Endothelial cell of umbilical vein (primary cell): ENCODE data around the gene KAT2A.

Source experiments
- EZH2 ChIP-seq: IDR thresholded peaks from 2 replicates; pipeline ENCODE4 v1.6.1; 2012; ENCODE audit warnings: borderline replicate concordance, low read depth, mild to moderate bottlenecking, moderate library complexity, low read length, inconsistent platforms; ENCODE audit not compliant: severe bottlenecking
- FOS ChIP-seq: IDR thresholded peaks from 2 replicates; pipeline ENCODE4 v1.6.1; 2011; ENCODE audit warnings: mild to moderate bottlenecking, low read length, moderate library complexity, borderline replicate concordance; ENCODE audit not compliant: insufficient read depth
- GATA2 ChIP-seq: IDR thresholded peaks from 2 replicates; pipeline ENCODE4 v1.7.0; 2011; ENCODE audit warnings: low read depth, mild to moderate bottlenecking, moderate library complexity, mixed read lengths, low read length; ENCODE audit not compliant: insufficient read length, insufficient read depth
- JUN ChIP-seq: IDR thresholded peaks from 2 replicates; pipeline ENCODE4 v1.6.1; 2011; ENCODE audit warnings: borderline replicate concordance, low read depth; ENCODE audit not compliant: insufficient read length, insufficient read depth
- MYC ChIP-seq: IDR thresholded peaks from one replicate; pipeline ENCODE4 v1.6.1; 2011; ENCODE audit warnings: mild to moderate bottlenecking, low read depth, low read length
- POLR2A ChIP-seq: IDR thresholded peaks from 2 replicates; pipeline ENCODE4 v1.6.1; 2012; ENCODE audit warnings: low read depth, mild to moderate bottlenecking, control low read depth, low read length
- POLR2AphosphoS5 ChIP-seq: IDR thresholded peaks from 2 replicates; pipeline ENCODE4 v1.6.1; 2012; ENCODE audit warnings: low read depth, mild to moderate bottlenecking, control low read depth, low read length, moderate library complexity; ENCODE audit not compliant: insufficient read depth
- TF ChIP-seq, protein P1 (sequence below), 2 donors: IDR thresholded peaks; 1 replicate in 1 of 2; 2 replicates in 1 of 2; pipeline ENCODE4 v1.5.1; 2011; ENCODE audit warnings: low read length in 2 of 2, mild to moderate bottlenecking in 2 of 2, moderate library complexity in 2 of 2, control low read depth in 1 of 2, inconsistent platforms in 1 of 2, low read depth in 1 of 2; ENCODE audit not compliant: insufficient read depth in 1 of 2; ENCODE audit errors: extremely low read depth in 1 of 2
- TF ChIP-seq, protein P2 (sequence below): IDR thresholded peaks from 2 replicates; pipeline ENCODE4 v1.6.1; 2011; ENCODE audit not compliant: insufficient read depth, insufficient read length

DNA sequence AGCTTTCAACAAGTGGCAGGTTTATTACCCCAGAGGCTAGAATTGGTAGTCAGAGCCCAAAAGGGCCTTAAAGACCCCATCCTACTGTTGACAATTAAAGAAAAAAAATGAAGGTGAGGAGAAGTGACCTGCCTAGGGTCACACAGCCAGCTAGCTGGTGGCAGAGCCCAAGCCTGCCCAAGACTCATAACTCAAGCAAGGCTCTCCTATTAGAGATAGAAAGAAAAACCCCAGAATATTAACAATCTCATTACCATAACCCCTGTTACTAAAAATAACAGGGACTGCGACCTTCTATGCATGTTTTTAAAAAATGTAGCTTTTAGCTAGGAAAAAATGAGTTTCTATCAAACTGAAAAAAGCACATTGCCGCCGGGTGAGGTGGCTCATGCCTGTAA lies 15.5 kb upstream of the KAT2A start:
- TF ChIP-seq, protein P1, sequence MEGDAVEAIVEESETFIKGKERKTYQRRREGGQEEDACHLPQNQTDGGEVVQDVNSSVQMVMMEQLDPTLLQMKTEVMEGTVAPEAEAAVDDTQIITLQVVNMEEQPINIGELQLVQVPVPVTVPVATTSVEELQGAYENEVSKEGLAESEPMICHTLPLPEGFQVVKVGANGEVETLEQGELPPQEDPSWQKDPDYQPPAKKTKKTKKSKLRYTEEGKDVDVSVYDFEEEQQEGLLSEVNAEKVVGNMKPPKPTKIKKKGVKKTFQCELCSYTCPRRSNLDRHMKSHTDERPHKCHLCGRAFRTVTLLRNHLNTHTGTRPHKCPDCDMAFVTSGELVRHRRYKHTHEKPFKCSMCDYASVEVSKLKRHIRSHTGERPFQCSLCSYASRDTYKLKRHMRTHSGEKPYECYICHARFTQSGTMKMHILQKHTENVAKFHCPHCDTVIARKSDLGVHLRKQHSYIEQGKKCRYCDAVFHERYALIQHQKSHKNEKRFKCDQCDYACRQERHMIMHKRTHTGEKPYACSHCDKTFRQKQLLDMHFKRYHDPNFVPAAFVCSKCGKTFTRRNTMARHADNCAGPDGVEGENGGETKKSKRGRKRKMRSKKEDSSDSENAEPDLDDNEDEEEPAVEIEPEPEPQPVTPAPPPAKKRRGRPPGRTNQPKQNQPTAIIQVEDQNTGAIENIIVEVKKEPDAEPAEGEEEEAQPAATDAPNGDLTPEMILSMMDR (IDR thresholded peaks at IDR 0.05; ENCODE audit: extremely low read depth in 1 of 2, insufficient read depth in 1 of 2, low read depth in 1 of 2, low read length in 2 of 2), result no peak
- TF ChIP-seq POLR2A, result no peak
- no peak for TF ChIP-seq POLR2AphosphoS5
- TF ChIP-seq EZH2, result no peak
- TF ChIP-seq, protein P2, sequence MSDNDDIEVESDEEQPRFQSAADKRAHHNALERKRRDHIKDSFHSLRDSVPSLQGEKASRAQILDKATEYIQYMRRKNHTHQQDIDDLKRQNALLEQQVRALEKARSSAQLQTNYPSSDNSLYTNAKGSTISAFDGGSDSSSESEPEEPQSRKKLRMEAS, result no peak
- TF ChIP-seq JUN, result no peak
- no peak for TF ChIP-seq GATA2
- no peak for TF ChIP-seq FOS
- TF ChIP-seq MYC, result no peak
